Measurements from ENCODE around the gene XRN2.
"Not testable (repeated sequence)": the region's sequence is repeated elsewhere in the genome, so short reads cannot be mapped to it uniquely, and the experiment has no call there.

The XRN2 gene

DNA sequence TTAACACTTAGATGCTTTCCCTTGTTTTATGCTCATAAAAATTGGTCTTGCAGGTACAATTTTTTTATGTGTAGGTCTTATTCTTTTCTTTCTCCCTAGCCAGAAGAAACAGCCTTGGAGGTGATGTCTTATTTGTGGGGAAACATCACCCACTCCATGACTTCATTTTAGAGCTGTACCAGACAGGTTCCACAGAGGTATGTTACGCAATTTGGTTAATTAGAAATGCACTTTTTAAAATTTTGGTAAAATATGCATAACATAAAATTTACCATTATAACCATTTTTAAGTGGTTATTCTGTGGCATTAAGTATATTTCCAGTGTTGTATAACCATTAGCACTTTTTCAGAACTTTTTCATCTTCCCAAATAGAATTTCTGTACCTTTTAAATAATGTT, 52.9 kb downstream of the XRN2 start:
- no peak for DNase-seq

- no peak for DNase-seq
These were observed 53.3 kb downstream of the XRN2 start for GRCh38 chr20:21356386-21356785.

GRCh38 chr20:21357844-21358243, 54.7 kb downstream of the XRN2 start:
- DNase-seq = no peak

- no peak for DNase-seq
These were observed 55.6 kb downstream of the XRN2 start for GRCh38 chr20:21358737-21359136.

DNA sequence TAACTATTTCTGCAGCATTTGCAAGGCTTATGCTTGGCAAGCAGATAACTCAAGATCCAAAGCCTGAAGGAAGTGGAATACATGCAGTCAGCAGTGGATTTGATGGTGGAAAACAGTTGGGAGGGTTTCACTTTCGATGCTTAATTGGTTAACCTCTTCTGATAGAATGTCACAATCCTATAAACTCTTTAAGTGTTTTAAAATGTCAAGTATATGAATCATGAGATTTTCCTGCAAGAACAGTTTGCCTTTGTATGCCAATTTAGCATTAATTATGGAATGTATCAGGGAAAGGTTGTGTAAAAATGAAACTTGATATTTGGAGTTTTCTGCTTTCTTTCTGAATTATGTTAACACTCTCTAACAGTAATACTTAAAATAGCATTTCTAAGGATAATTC, 57.6 kb downstream of the XRN2 start:
- no peak for DNase-seq

GRCh38 chr20:21361266-21361665, 58.1 kb downstream of the XRN2 start:
- no peak for DNase-seq

DNA sequence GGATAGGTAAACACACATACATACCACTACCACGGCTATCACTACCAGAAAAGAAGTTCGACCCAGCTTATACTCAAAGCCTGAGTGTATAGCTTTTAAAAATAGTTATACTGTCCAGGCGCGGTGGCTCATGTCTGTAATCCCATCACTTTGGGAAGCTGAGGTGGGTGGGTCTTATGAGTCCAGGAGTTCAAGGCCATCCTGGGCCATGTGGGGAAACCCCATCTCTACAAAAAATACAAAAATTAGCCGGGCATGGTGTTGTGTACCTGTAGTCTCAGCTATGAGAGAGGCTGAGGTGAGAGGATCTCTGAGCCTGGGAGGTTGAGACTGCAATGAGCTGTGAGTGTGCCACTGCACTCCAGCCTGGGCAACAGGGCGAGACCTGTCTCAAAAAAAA, 61.3 kb downstream of the XRN2 start:
- DNase-seq = no peak

GRCh38 chr20:21365771-21366170, 62.6 kb downstream of the XRN2 start:
- no peak for DNase-seq

GRCh38 chr20:21366273-21366672, 63.1 kb downstream of the XRN2 start:
- not testable (repeated sequence) for DNase-seq

DNA sequence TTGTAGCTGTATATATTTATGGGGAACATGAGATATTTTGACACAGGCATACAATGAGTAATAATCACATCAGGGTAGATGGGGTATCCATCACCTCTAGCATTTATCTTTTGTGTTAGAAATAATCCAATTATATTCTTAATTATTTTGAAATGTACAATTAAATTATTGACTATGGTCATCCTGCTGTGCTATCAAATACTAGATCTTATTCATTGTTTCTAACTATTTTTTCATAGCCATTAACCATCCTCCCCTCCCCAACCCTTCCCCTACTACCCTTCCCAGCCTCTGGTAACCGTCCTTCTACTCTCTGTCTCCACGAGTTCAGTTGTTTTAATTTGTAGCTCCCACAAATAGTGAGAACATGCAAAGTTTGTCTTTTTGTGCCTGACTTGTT, 65.7 kb downstream of the XRN2 start:
- no peak for DNase-seq

DNA sequence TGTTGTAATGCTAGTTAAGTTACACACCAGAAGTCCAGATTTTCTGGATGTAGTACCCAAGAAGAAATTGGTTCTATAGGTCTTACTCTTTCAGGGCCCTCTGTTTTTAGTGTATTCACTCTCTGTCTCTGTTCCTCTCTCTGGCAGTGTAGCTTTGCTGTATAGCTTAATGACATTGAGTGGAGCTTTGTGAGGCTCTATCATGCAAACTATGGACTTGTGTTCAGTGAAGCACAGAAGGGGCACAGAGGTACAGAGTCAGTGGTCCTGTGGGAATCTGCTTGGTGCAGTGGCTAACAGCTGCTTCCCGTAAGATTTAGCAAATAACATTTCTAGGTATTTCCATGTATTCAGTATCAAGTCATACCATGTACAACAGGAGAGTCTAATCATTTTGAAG, 68.1 kb downstream of the XRN2 start:
- DNase-seq = no peak

- no peak for DNase-seq
These were observed 68.9 kb downstream of the XRN2 start for GRCh38 chr20:21372016-21372415.

- DNase-seq = no peak
These were observed 70.3 kb downstream of the XRN2 start for GRCh38 chr20:21373436-21373835.

GRCh38 chr20:21376626-21377025, 73.5 kb downstream of the XRN2 start:
- no peak for DNase-seq

DNA sequence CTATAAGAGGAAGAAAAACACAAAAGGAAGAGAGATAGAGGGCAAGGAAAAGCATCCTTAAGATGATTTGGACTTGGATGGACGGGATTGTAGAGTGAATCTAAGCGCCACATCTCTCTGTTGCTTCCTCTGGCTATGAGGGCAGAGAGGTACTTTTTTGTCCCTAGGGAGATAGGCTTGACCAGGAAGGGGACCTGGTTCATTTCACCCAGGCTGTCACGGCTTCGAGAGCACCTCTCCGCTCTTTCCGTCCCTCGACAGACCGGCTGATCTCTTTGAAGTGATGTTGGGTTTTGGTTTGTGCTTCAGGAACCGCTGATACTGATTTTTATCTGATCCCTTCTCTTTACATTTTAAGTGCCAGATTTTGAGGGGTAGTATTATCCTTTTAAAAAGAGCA, 74.6 kb downstream of the XRN2 start:
- no peak for DNase-seq

DNA sequence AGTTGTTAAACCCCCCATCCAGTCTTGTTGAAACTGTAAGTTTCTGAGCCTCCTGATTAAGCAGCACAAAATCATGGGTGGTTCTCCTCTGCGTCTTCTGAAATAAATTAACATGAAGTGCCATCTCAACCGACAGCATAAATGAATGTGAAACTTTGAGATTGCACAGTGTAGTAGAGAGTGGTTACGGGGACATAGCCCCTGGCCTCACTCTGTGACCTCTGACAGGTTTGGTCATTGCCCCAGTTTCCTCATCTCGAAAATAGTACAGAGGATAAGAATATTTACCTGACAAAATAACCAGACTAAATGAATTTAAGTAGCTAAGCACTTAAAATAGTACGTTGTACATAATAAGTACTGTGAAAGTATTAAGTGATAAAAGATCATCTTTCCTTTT, 75.1 kb downstream of the XRN2 start:
- no peak for DNase-seq

DNA sequence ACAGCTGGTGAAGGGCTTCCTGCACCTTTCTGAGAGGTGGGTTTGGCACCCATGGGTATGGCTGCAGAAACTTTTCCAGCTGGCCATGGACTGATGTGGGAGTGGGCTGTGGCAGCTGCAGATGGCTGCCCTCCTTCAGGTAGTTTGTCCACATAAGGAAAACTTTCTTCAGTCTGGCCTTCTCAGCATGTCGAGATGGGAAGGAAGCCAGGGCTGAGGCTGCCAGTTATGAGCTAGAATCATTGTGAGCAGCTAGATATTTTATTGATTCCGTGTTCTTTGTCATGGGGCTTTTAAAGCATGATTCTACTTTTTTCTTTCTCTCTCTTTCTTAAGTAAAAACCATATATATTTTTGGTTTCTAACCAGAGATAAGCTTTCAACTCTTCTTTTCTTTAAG, 77.6 kb downstream of the XRN2 start:
- no peak for DNase-seq

DNA sequence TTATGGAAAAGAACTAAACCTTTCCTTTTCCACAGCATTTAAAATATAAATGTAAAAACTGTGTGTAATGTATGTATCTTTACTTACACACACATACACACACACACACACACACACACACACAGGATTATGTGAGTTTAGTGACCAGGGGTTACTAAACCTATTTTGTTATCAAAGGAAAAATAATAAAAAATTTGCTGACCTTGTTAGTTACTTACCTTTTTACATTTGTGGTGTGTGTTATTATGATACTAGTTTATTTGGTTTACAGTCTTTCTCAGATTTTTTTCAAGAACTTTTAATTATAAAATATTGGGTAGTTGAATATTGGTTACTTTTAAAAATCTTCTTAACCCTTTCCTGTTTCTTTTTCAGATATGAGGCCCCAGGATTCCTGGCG, 78.5 kb downstream of the XRN2 start:
- DNase-seq = no peak

- no peak for DNase-seq
These were observed 81.3 kb downstream of the XRN2 start for GRCh38 chr20:21384308-21384892.

GRCh38 chr20:21386111-21386510, 83.0 kb downstream of the XRN2 start:
- DNase-seq = no peak

DNA sequence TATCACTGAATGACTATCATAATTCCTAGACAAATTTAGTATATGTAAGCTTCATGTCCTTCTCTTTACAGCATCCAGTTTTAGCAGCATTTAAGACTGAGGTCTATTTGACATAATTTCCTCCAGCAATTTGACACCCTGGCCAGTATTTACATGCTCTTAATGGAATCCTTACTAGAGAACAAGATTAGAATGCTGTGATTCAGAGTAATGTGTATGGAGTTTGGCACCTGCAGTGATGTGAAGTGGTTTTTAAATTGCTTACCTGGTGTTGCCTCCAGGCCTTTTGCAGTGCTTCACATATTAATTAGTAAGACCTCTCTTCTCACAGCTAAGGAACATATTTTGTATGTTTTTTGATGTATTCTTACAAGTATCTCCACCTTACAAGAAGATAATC, 84.4 kb downstream of the XRN2 start:
- DNase-seq = no peak

GRCh38 chr20:21388566-21388965, 85.4 kb downstream of the XRN2 start:
- DNase-seq = no peak

DNA sequence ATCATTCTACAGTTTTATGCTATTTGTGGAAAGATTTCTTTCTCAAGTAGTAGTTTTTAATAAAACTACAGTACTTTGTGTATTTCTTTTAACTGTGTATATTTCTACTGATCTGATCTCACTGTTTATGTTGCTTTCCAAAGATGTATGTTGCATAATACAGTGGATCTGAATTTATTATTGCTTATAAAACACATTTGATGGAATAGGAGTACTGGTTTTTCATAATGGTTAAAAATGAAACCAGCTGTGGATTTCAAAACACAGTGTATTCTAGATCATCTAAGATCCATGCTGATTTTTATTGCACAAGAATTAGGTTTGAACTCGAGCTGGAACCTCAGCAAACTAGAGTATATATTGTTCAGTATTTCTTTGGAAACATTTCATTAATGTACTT, 86.2 kb downstream of the XRN2 start:
- no peak for DNase-seq

DNA sequence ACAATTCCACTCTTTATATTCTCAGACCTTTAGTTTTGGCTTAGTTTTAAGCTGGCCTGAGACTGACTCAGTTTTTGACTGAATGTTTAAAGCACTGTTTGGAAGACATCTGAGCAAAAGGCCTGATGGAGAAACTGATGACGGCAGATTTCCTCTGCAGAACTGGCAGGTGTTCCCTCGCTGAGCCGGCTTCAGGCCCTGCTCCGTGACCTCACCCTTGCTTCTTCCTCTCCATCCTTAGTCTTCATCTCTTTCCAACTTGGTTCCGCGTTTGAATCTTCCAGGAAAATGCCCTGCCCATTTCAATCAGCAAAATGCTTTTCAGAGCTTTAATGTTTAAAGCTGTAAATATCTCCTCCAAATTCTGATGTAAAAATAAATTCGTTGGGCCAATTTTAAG, 87.6 kb downstream of the XRN2 start:
- no peak for DNase-seq

GRCh38 chr20:21391185-21391971, 88.2 kb downstream of the XRN2 start:
- no peak for DNase-seq
